Eye (tissue), 1 donor: Measurements from ENCODE around the gene ALKBH2.

Experiments used
- DNase-seq: peaks from one replicate; pipeline ENCODE4 v3.0.0-alpha.2; 2015

Gene ALKBH2

DNA sequence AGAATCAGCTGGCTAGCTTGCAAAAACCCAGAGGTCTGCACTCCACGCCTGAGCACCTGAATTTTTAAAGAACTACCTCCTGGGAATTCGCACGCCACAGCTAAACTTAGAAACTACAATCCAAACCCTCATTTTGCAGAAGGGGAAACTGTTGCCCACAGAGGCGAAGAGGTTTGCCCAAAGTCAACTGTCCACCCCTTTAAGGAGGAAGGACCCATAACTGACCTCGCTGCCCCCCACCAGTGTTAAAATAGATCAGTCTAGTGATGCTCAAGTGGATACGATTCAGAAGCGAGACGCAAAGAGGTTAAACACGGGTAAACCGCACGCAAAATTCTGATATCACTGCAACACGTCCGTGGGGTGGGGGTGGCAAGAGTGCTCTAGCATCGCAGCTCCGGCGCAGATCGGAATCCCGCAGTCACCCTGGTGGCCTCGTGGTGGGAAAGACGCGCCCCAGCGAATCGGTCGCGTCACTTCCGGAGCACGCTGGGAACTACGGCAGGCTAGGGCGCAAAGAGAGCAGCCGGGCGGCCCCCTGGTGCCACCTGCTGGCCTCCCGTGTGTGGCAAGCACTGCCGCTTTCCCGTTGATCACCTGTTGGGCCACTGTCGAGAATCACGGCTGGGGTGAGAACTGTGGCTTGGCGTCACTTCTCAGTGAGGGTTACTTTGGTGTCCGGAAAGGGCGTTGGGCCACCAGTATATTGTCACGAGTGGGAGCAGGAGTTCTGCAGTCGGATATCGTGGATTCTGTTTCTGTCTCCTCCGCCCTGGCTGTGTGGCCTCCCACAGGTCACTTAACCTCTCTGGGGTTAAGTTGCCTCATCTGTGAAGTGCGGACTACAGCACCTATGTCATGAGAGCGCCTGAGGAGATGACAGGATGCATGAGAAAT lies at the start of gene ALKBH2:
TSS of gene ALKBH2 (minus strand) at position 451 of the 897 bp plus-strand sequence. CDS start 686 bp downstream, outside the sequence.
- peak; percentile 97 for DNase-seq

DNA sequence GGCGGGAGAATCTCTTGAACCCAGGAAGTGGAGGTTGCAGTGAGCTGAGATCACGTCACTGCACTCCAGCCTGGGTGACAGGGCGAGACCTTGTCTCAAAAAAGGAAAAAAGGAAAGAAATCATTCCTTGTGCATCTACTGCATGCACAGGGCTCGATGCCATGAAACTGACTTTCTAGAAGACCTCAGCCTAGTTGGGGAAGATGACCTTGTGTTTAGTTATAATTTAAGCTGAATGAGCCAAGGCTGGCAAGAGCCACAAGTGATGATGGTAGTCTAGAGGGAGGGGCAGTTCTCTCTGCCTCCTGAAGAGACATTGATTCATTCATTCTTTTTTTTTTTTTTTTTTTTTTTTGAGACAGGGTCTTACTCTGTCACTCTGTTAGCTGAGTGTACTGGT lies 47.3 kb upstream of the ALKBH2 start:
- no peak for DNase-seq

DNA sequence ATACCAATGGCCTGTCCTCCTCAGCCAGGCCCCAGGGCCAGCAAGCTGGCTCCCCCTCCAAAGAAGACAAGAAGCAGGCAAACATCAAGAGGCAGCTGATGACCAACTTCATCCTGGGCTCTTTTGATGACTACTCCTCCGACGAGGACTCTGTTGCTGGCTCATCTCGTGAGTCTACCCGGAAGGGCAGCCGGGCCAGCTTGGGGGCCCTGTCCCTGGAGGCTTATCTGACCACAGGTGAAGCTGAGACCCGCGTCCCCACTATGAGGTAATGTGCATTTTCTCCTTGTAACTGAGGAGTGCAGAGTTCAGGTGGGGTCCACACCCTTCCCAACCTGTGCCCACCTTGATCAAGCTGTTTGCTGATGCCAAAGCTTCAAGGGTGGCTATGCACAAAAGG lies 46.5 kb upstream of the ALKBH2 start:
- no peak for DNase-seq

DNA sequence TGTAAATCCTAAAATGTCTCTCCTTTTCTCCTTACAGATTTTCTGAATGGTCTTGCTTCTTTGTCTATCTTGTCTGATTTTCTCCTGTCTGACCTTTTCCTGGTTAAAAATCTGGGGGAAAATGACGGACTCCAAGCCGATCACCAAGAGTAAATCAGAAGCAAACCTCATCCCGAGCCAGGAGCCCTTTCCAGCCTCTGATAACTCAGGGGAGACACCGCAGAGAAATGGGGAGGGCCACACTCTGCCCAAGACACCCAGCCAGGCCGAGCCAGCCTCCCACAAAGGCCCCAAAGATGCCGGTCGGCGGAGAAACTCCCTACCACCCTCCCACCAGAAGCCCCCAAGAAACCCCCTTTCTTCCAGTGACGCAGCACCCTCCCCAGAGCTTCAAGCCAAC lies 46.1 kb upstream of the ALKBH2 start:
- no peak for DNase-seq

DNA sequence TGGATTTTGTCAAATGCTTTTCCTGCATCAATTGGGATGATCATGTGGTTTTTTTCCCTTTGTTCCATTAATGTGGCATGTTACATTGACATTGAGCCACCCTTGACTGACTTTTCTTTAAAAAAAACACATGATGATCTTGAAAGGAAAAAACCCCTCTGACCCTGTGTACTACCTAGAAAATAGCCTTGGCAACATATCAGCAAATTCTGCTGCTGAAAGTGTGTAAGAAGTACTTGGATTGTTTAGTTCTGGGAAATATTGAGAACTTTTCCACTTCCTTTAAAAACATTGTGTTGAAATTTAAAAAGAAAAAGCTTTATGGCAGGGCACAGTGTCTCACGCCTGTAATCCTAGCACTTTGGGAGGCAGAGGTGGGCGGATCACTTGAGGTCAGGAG lies 43.8 kb upstream of the ALKBH2 start:
- no peak for DNase-seq

DNA sequence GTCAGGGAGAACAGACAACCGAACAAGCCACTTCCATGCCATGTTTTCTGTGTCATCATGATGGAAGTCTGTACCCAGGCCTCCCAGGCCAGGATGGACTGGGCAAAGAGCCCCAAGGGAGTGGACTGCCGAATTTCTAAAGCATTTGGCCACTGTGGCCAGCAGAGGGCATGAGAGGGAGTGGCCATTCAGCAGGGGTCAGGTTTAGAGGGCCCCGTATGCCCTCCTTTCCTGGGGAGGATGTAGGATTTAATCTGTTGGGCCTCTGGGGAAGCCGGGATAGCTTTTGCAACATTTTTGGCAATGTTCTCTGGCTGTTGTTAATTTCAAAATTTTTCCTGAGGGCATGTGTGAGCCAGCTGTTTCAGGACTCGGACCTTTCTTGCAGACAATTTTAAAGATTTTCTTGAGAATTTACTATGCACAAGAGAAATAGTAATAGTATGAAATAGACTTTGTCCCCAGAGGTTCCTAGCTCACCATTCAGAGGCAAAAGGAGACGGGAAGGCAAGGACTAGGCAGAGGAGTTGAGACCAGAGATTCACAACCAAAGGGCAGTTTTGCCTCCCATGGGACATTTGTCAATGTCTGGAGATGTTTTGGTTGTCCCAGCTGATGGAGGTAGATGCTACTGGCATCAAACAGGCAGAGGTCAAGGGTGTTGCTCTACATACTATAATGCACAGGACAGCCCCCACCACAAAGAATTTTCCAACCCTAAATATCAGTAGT lies 41.1 kb upstream of the ALKBH2 start:
- DNase-seq: no peak

DNA sequence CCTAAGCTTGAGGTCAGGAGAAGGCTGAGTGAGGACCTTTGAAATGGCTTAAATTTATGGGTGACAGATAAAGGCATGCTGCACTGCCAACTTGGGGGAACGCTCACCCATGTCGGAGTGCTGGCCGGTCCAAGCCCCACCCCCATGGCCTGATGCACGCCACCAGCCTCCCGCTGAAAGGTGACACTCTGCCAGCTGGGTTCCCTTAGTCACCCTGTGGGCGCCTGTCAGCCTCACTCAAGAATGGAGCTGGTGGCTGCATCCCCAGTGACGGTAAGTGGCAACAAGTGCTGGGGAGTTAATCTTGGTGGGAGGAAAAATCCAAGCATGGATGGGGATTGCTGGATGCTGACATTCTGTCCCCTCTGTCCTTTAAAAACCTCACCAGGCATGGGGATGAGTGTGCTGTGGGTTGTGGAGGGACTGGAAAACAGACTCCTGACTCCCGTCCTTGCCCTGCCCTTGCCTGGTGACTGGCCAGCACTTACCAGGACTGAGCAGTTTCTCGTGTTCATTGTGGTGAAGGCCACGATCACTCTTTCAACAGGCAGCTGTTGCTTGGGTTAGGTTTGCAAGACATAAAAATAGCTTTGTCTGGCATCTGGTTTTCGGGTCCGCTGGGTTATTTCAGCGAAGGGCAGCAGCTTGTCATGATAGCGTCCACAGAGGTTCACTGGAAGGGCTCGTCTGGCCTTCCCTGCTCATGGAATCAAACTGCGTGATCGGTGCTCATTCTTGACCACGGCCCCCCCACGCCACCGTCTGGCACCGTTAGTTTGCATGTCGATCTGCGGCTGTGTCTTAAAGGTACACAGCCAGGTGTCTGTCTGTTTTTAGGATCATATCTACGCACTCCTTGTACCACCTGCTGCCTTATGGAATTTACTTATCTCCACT lies 38.1 kb upstream of the ALKBH2 start:
- DNase-seq: peak; percentile 41

DNA sequence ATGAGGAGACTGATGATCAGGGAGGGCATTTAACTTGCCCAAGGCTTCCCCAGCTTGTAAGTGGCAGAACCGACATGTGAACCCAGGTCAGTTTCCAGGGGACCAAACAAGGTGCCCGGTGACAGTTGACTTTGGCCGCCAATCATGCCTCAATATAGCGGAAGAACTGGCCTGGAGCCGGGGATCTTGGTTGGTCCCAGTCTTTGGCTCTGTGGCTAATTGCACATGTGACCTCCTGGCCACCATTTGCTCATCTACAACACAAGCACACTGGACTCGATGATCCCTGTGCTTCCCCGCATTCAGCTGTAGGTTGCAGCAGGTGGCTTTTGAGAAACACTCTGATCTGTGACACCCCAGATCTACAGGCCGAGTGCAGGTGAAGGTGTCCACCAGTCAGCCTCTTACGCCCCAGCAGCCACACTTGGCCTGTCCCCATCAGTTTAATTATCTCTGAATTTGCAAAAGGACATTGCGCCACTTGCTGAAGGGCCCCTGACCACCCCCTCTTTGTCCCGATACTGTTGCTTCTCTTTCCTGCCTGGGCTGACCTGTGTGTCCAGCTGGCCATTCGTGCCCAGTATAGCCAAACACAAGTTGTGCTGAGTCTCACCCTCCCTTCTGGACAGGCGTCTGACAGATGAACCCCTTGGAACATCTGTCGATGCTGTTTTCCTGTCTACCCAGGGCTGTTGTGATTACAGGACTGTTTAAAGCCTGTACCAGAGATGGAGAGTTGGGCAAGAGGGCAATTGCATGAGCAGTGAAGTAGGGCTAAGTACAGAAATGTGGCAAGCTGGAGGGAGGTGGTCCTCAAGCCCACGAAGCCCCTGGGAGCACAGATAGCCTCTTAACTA lies 37.3 kb upstream of the ALKBH2 start:
- peak; percentile 14 for DNase-seq

DNA sequence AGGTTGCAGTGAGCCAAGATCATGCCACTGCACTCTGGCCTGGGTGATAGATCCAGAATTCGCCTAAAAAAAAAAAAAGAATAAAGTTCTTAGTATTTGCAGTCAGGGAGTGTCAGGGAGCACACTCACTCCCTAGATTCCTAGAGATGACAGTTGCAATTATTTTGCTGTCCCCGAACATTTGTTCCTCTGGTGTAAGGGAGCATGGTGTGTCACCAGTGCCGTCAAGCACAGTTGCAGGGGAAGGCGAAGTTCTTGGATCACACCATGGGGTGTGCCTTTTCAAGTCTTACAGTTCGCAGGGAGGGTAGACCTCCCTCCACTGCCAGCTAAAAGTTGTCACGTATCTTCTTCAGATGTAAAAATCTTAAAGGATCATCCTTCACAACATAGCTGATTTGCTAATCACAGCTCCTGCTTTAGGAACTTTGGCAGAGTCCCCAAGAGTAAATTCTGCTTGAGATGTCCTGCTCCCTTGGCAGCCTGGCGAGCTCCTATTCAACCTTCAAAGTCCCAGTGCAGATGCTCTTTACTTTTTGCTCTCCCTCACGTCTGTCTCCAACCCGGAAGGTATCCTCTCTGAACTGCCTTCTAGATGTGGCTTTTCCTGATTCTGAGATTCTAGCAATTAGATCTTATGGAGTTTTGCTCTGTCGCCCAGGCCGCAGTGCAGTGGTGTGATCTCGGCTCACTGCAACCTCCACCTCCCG lies 34.4 kb upstream of the ALKBH2 start:
- no peak for DNase-seq

DNA sequence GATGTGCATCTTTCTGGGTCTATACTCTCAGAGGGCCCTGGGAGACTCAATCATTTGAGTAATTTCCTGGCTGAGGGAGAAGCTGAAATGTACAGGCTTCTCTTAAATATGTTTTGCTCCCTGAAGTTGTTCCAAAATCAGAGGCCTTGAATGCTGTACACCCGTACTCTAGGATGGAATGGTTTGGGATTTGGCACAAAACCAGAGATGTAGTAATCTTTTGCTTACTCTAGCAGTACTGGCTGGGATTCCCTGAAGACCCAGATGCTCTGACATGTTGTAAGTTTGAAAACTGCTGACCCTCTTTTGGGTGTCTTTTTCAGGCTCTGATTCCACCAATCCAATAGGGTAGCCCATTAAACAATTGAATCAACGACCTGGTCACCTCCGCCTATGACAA lies 33.5 kb upstream of the ALKBH2 start:
- DNase-seq: no peak

DNA sequence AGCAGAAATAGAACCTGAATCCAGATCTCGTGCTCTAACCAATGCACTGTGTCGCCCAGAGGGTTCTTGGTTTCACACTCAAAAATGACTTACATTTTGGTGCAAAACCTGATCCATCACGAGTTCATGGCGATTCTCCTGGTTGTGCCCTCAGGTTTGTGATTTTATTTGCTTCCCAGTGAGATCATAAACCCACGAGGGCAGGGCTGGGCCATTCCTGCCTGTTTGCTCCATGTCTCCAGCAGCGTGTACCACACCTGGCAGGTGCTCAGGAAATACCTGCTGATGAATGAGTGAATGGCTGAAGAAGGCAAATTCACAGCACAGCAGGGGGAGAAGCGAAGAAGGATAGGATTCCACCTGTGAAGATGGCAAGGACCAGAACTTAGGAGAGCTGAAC lies 32.5 kb upstream of the ALKBH2 start:
- no peak for DNase-seq

DNA sequence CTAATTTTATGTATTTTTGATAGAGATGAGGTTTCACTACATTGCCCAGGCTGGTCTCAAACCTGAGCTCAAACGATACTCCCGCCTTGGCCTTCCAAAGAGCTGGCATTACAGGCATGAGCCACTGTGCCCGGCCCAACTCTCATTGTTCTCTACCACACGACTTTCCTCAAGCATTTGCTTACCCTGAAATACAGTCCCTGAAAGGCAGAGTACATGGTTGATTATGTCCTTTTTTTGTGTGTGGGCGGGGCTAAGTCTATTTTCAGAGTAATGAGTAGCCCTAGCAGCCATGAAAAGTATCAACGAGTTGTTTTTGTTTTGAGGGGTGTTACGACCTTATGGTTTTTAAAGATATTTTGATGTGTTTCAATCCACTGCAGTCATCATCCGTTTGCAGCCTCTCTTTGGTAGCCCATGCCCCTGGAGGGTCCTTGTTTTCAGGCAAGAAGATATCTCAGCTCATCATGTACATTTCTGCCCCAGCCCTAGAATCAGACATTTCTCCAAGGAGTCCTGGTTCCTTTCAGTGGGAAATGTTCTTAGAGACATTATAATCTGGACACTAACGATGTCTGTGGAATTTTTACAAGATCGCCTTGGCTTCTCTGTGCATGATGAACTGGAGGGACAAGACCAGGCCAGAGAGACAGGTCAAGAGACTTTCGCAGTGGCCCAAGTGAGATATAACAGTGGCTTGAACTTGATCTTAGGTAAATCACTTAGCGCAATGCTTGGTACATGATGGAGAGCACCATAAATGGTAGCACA lies 31.8 kb upstream of the ALKBH2 start:
- DNase-seq: no peak

DNA sequence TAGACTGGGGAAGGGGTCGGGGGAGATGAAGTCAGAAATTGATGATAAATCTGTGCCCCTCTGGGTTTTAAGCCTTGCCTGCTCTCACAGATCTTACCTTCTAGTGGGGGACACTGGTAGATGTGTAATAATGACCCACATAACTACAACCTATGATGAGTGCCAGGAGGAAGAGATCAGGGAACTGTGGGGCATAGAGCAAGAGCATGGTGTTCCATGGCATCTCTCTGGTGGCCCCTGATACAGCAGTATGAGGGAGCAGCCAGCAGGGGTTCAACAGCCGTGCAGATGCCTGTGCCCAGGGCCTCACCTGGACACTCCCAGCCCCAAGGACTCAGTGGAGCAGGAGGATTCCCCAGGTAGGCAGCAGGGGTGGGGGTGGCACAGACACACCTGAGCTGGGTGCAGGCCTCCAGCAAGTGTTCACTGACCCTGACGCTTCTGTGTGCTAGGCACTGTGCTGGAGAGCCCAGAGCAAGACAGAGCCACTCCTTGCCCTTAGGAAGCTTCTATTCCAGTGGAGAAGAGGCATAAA lies 28.1 kb upstream of the ALKBH2 start:
- no peak for DNase-seq

DNA sequence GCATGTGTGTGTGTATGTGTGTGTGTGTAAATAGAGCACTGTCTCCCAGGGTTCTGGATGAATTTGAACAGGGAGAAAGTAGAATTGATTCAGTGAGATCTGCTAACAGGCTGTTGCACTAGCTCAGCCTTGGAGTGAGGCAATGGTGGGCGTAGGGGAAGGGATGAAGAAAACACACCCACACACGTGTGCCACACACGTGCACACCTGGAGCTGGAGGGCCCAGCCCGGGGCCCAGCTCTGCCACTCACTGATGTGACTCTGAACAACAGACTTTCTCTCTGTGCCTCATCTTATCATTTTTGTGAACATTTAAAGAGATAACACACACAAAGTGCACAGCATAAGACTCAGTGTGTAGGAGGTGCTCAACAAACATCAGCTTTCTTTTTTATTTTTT lies 27.3 kb upstream of the ALKBH2 start:
- no peak for DNase-seq

DNA sequence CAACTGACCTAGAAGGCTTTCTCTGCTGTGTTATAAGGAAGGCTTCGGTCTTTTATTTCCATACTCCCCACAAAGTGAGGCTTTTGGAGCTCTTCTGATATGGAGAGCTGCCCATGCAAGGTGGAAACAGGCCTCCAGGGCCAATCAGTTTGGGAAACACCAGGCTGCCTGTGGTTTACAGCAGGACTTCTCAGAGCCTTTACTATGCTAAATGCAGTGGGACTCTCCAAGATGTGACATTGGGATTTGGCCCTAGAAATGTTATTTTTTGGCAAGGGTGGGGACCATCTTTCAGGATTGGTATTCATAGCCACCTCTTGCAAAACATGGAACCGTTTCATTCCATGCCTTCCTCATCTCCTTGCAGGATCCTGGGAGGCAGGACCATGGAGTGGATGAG lies 26.8 kb upstream of the ALKBH2 start:
- DNase-seq: no peak

DNA sequence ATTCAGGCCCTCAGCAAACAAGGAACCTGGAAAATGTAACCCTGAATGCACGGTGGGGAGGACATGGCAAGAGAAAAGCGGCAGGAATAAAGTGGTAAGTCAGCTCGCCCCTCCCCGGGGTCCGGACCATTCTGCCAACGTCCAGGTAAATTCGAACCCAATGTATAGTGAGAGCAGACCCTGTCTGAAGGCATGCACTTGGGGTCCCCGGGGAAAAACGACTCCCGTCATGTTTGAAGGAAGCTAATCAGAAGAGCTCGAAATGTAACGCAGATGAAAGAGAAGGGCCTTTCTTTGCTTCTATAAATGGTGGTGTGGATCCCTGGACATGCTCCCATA lies 23.3 kb upstream of the ALKBH2 start:
- no peak for DNase-seq

DNA sequence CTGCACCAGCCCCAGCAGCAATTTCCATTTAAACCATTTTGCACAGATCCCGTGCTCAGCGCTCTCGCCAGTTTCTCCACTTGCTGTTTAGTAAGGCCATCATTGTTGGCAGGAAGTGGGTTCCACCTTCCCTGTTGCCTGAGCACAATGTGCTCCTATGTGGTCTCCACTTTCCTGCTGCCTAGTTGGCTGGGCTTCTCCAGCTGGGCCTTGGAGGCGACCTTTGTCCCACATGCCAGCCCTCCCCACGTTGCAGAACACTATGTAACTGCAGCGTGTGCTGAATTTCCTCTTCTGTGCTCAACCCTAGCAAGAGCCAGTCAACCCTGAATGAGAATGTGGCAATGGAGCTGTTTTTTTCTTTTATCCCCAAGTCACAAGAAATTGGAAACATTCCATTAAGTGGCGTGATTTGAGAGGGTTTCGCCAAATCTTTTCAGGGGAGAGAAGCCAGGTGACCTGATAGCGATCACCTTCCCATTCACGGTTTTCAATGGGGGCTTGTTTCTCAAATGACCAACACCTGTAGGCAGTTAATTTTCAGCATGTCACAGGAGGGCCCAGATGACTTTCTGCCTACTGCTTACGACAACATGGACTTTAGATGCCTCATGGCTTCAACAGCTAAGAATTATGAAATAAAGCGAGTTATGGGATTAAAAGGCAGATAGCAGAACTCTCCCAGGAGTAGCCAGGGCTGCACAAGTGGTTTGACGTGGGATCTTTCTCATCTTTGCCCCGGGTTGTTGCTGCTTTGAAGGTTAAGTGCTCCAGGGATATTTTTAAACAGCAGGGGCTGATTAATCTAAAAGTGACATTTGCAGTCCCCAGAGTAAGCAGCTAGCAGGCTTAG lies 22.7 kb upstream of the ALKBH2 start, which contains the start of gene ACACB:
TSS of gene ACACB (plus strand) at position 830 of the 853 bp plus-strand sequence. CDS start 22,819 bp downstream, outside the sequence.
- peak; percentile 56 for DNase-seq

DNA sequence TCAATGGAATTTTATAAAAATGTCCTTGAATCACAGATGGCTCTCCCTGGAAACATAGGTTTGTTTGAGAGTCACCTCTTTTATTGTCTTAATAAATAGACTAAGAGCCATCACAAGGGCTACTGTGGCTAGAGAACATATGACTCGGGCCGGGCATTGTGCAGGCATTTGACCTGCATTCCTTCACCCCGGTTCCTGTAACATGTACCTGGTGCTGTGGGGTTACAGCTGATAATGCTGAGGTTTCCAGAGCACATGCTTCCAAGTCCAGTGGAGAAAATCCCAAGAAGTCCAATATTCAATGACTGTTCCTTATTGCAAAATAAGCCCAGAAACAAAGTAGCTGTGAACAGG lies 22.1 kb upstream of the ALKBH2 start:
- no peak for DNase-seq

DNA sequence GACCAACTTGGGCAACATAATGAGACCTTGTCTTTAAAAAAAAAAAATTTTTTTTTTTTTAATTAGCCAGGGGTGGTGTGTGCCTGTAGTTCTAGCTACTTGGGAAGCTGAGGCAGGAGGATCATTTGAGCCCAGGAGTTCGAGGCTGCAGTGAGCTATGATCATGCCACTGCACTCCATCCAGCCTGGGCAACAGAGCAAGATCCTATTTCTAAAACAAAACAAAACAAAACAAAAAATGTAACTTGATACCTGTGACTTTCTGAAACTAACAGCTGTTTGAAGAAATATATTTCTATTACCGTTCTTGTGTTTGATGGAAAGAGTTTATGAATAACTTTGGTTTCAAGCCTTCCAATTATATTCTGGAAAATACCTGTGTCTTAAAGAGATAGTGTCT lies 21.4 kb upstream of the ALKBH2 start:
- DNase-seq: no peak
